Neural progenitor cell (in vitro differentiated cells): ENCODE data around the gene CACNA1C. TPM values are rescaled to one million over a fixed set of nuclear protein-coding genes. Genes with fewer than 3 reads are reported as not detected.

Experiments
- DNase-seq: peaks from one replicate; pipeline ENCODE4 v3.0.0-alpha.2; 2016; ENCODE audit warnings: low spot score
- H2AFZ ChIP-seq: fragments of 200-600 bp; sonication (generic); replicated peaks from 2 replicates; pipeline ENCODE4 v1.6.1; 2016; ENCODE audit warnings: antibody characterized with exemption
- H3F3A ChIP-seq: fragments of 200-600 bp; sonication (generic); 2 replicates; pipeline ENCODE4 v1.6.1; 2016; ENCODE audit warnings: antibody characterized with exemption, low read depth
- H3K27ac ChIP-seq: fragments of 200-600 bp; sonication (generic); 2 replicates; pipeline ENCODE4 v1.5.1; 2016; ENCODE audit warnings: mild to moderate bottlenecking
- H3K27me3 ChIP-seq: fragments of 200-600 bp; sonication (generic); 2 replicates; pipeline ENCODE4 v1.6.1; 2016; ENCODE audit warnings: mild to moderate bottlenecking, moderate library complexity
- H3K36me3 ChIP-seq: fragments of 200-600 bp; sonication (generic); 2 replicates; pipeline ENCODE4 v1.5.1; 2016
- H3K4me1 ChIP-seq: fragments of 200-600 bp; sonication (generic); 2 replicates; pipeline ENCODE4 v1.6.1; 2016; ENCODE audit warnings: mixed run types
- H3K4me2 ChIP-seq: fragments of 200-600 bp; sonication (generic); 2 replicates; pipeline ENCODE4 v1.6.1; 2016
- H3K4me3 ChIP-seq: fragments of 200-600 bp; sonication (generic); 2 replicates; pipeline ENCODE4 v1.5.1; 2016
- H3K79me2 ChIP-seq: fragments of 200-600 bp; sonication (generic); 2 replicates; pipeline ENCODE4 v1.6.1; 2016; ENCODE audit warnings: low read depth
- H3K9ac ChIP-seq: fragments of 200-600 bp; sonication (generic); 2 replicates; pipeline ENCODE4 v1.6.1; 2016
- H3K9me3 ChIP-seq: fragments of 200-600 bp; sonication (generic); 2 replicates; pipeline ENCODE4 v1.5.1; 2016; ENCODE audit warnings: low read depth
- H4K20me1 ChIP-seq: fragments of 200-600 bp; sonication (generic); 2 replicates; pipeline ENCODE4 v1.6.1; 2016; ENCODE audit warnings: low read depth
- H3K27ac Mint-ChIP-seq: 3 replicates; pipeline ENCODE4 v1.8.0; 2021; ENCODE audit warnings: mixed read lengths
- H3K27me3 Mint-ChIP-seq: 2 replicates; pipeline ENCODE4 v1.8.0; 2022; ENCODE audit warnings: low read depth, mild to moderate bottlenecking, inconsistent platforms, moderate library complexity, mixed read lengths; ENCODE audit not compliant: insufficient read depth
- H3K36me3 Mint-ChIP-seq: 3 replicates; pipeline ENCODE4 v1.8.0; 2021; ENCODE audit warnings: mixed read lengths
- H3K4me1 Mint-ChIP-seq: 3 replicates; pipeline ENCODE4 v1.8.0; 2021; ENCODE audit warnings: mixed read lengths
- H3K4me3 Mint-ChIP-seq: 3 replicates; pipeline ENCODE4 v1.8.0; 2021; ENCODE audit warnings: mild to moderate bottlenecking, moderate library complexity, mixed read lengths
- H3K9me3 Mint-ChIP-seq: 3 replicates; pipeline ENCODE4 v1.8.0; 2020; ENCODE audit warnings: mixed read lengths
- EZH2 ChIP-seq: fragments of 200-600 bp; sonication (generic); IDR thresholded peaks from 2 replicates; pipeline ENCODE4 v1.6.1; 2017; ENCODE audit warnings: antibody characterized with exemption, mild to moderate bottlenecking, moderate library complexity
- EZH2phosphoT487 ChIP-seq: fragments of 200-600 bp; sonication (generic); IDR thresholded peaks from 2 replicates; pipeline ENCODE4 v1.6.1; 2017; ENCODE audit warnings: antibody characterized with exemption
- total RNA-seq: library from RNA; depleted of rRNA; stranded (reverse); fragments of >200 nt; gene quantifications from 2 replicates; pipeline ENCODE4 v1.2.3, GENCODE V29; 2015; ENCODE audit warnings: low replicate concordance
- TF ChIP-seq, protein P1 (sequence below): fragments of 200-600 bp; sonication (generic); IDR thresholded peaks from 2 replicates; pipeline ENCODE4 v1.5.1; 2017; ENCODE audit warnings: antibody characterized with exemption, mild to moderate bottlenecking

CACNA1C gene
- total RNA-seq, 1 donor from 2014 or later, result 2.7 TPM

GRCh38 chr12:2165927-2166326 lies 113.1 kb downstream of the CACNA1C start:
- peaks cover 5% of the 10 kb centered on the region for H3K27me3 Mint-ChIP-seq
- no peak for TF ChIP-seq EZH2phosphoT487
- TF ChIP-seq, protein P1, sequence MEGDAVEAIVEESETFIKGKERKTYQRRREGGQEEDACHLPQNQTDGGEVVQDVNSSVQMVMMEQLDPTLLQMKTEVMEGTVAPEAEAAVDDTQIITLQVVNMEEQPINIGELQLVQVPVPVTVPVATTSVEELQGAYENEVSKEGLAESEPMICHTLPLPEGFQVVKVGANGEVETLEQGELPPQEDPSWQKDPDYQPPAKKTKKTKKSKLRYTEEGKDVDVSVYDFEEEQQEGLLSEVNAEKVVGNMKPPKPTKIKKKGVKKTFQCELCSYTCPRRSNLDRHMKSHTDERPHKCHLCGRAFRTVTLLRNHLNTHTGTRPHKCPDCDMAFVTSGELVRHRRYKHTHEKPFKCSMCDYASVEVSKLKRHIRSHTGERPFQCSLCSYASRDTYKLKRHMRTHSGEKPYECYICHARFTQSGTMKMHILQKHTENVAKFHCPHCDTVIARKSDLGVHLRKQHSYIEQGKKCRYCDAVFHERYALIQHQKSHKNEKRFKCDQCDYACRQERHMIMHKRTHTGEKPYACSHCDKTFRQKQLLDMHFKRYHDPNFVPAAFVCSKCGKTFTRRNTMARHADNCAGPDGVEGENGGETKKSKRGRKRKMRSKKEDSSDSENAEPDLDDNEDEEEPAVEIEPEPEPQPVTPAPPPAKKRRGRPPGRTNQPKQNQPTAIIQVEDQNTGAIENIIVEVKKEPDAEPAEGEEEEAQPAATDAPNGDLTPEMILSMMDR, result no peak
- no peak for TF ChIP-seq EZH2
- Histone ChIP-seq H3K36me3 (no peaks in the 10 kb centered on the region), H3K4me2 (no peak overlapping the region), H3K9me3 (no peaks in the 10 kb centered on the region), H3K9ac (no peak overlapping the region), H3K79me2 (no peaks in the 10 kb centered on the region), H3F3A (no peaks in the 10 kb centered on the region), H3K4me1 (no peaks in the 10 kb centered on the region), H3K27ac (no peak overlapping the region), H2AFZ (no peak overlapping the region), H4K20me1 (no peaks in the 10 kb centered on the region), H3K27me3 (no peaks in the 10 kb centered on the region), H3K4me3 (no peak overlapping the region)
- H3K9me3 Mint-ChIP-seq, result peaks cover 18% of the 10 kb centered on the region
- H3K27ac Mint-ChIP-seq, result no peak overlapping the region
- peaks cover 13% of the 10 kb centered on the region for H3K4me1 Mint-ChIP-seq
- H3K4me3 Mint-ChIP-seq, result no peak overlapping the region
- peaks cover 3% of the 10 kb centered on the region for H3K36me3 Mint-ChIP-seq
- DNase-seq, result no peak

- Mint-ChIP-seq H3K27ac (no peak overlapping the region), H3K9me3 (peaks cover 18% of the 10 kb centered on the region), H3K27me3 (peaks cover 7% of the 10 kb centered on the region), H3K4me3 (no peak overlapping the region), H3K36me3 (peaks cover 3% of the 10 kb centered on the region), H3K4me1 (peaks cover 18% of the 10 kb centered on the region)
- H3K4me3 ChIP-seq, result no peak overlapping the region
- H3F3A ChIP-seq, result no peaks in the 10 kb centered on the region
- no peak overlapping the region for H3K27ac ChIP-seq
- no peaks in the 10 kb centered on the region for H3K9me3 ChIP-seq
- no peaks in the 10 kb centered on the region for H4K20me1 ChIP-seq
- H3K4me1 ChIP-seq, result peaks cover 6% of the 10 kb centered on the region
- no peaks in the 10 kb centered on the region for H3K36me3 ChIP-seq
- no peak overlapping the region for H3K4me2 ChIP-seq
- TF ChIP-seq, protein P1, result no peak
- TF ChIP-seq EZH2 (no peak), EZH2phosphoT487 (no peak)
- no peaks in the 10 kb centered on the region for H3K79me2 ChIP-seq
- H3K9ac ChIP-seq, result no peak overlapping the region
- H3K27me3 ChIP-seq, result no peaks in the 10 kb centered on the region
- H2AFZ ChIP-seq, result no peak overlapping the region
- DNase-seq, result no peak
These were observed 113.9 kb downstream of the CACNA1C start for GRCh38 chr12:2166696-2167095.

GRCh38 chr12:2167231-2167630 lies 114.4 kb downstream of the CACNA1C start:
- Histone ChIP-seq H3K4me3 (no peak overlapping the region), H3K27ac (no peak overlapping the region), H3K4me2 (no peak overlapping the region), H4K20me1 (no peaks in the 10 kb centered on the region), H3K9me3 (no peaks in the 10 kb centered on the region), H3K4me1 (peaks cover 12% of the 10 kb centered on the region), H3K27me3 (no peaks in the 10 kb centered on the region), H2AFZ (no peak overlapping the region), H3K79me2 (no peaks in the 10 kb centered on the region), H3K9ac (no peak overlapping the region), H3K36me3 (no peaks in the 10 kb centered on the region), H3F3A (no peaks in the 10 kb centered on the region)
- Mint-ChIP-seq H3K4me3 (no peak overlapping the region), H3K4me1 (peaks cover 20% of the 10 kb centered on the region), H3K27me3 (peaks cover 7% of the 10 kb centered on the region), H3K27ac (no peak overlapping the region), H3K36me3 (peaks cover 3% of the 10 kb centered on the region), H3K9me3 (peaks cover 18% of the 10 kb centered on the region)
- no peak for DNase-seq
- TF ChIP-seq EZH2 (no peak), EZH2phosphoT487 (no peak)
- TF ChIP-seq, protein P1, result no peak
